Hepatocyte (in vitro differentiated cells): ENCODE measurements around the gene SH3RF1.

Experiments used
- EZH2 ChIP-seq: fragments of 200-600 bp; sonication (generic); IDR thresholded peaks from 2 replicates; pipeline ENCODE4 v1.6.1; 2016; ENCODE audit warnings: antibody characterized with exemption, mild to moderate bottlenecking, borderline replicate concordance
- TF ChIP-seq, protein P1 (sequence below): fragments of 200-600 bp; sonication (generic); IDR thresholded peaks from 2 replicates; pipeline ENCODE4 v1.5.1; 2016; ENCODE audit warnings: antibody characterized with exemption, mild to moderate bottlenecking; ENCODE audit not compliant: poor library complexity

DNA sequence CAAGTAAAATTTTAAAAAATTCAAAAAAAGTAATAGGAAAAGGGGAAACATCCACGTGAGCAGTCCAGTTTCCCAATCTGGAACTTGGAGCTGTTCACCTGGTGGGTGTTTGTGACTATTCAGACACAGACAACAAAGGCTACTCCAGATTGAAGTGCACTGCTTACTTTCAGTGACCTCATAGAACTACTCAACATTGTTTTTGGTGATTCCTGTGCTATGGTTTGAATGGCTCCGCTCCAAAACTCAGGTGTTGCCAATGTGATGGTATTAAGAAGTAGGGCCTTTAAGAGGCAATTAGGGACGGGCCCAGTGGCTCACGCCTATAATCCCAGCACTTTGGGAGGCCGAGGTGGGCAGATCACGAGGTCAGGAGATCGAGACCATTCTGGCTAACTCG is 22.1 kb downstream of the SH3RF1 start:
- TF ChIP-seq, protein P1, sequence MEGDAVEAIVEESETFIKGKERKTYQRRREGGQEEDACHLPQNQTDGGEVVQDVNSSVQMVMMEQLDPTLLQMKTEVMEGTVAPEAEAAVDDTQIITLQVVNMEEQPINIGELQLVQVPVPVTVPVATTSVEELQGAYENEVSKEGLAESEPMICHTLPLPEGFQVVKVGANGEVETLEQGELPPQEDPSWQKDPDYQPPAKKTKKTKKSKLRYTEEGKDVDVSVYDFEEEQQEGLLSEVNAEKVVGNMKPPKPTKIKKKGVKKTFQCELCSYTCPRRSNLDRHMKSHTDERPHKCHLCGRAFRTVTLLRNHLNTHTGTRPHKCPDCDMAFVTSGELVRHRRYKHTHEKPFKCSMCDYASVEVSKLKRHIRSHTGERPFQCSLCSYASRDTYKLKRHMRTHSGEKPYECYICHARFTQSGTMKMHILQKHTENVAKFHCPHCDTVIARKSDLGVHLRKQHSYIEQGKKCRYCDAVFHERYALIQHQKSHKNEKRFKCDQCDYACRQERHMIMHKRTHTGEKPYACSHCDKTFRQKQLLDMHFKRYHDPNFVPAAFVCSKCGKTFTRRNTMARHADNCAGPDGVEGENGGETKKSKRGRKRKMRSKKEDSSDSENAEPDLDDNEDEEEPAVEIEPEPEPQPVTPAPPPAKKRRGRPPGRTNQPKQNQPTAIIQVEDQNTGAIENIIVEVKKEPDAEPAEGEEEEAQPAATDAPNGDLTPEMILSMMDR = no peak
- no peak for TF ChIP-seq EZH2
